ENCODE results near the gene EML4. TPM values are rescaled to one million over a fixed set of nuclear protein-coding genes. Genes with fewer than 3 reads are reported as not detected.

Gene EML4
- total and polyA plus RNA-seq, 10 of the 15 experiments (the other 5 are each of a cell fraction or from before 2014, with no cell fraction given) = 23.1 to 91.3 (median 77.4) TPM

- ChIA-PET POLR2A (interaction anchor here (0.6 kb wide), 1 partner anchor 64 kb away, joined by 4 read pairs; no protein-coding TSS in a partner anchor), SMC1A (ENCODE audit: uncharacterized antibody, unreplicated experiment) (interaction anchor here (0.6 to 4.1 kb wide), 8 partner anchors 10 to 152 kb away, joined by 3 to 41 read pairs (median 3); no protein-coding TSS in a partner anchor)
These were observed 70.1 kb downstream of the EML4 start for GRCh38 chr2:42239289-42239661.

DNA sequence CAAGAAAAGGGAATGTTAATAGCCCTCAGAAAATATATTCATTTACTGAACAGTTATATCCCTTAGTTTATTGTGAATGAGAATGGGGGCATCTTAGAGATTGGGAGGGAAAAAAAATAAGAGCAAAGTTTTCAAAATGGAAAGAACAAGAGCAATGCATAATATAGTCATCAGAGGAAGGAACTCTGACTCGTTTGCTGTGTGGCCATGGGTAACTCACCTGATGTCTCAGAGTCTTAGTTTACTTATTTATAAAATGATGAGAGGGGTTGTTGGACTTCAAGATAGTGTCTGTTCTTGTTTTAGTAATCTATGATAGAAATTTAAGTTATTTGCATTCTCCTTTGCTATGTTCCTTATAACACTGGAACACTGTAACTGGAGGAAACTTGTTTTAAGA, 70.7 kb downstream of the EML4 start:
- ChIA-PET RAD21 (ENCODE audit: unreplicated experiment) (interaction anchor here (0.6 to 5.6 kb wide), 2 partner anchors 66 to 145 kb away, joined by 3 to 55 read pairs; no protein-coding TSS in a partner anchor), CTCF (interaction anchor here (0.6 to 12.3 kb wide), 8 partner anchors 9 to 409 kb away, joined by 3 to 186 read pairs (median 5); no protein-coding TSS in a partner anchor), SMC1A (ENCODE audit: uncharacterized antibody, unreplicated experiment) (interaction anchor here (0.6 to 4.1 kb wide), 16 partner anchors 8 to 425 kb away, joined by 3 to 41 read pairs (median 3); no protein-coding TSS in a partner anchor), POLR2A (interaction anchor here (0.6 kb wide), 1 partner anchor 64 kb away, joined by 4 read pairs; no protein-coding TSS in a partner anchor)
- peaks cover 24% of the 10 kb centered on the region for H3K79me2 ChIP-seq (ENCODE audit: control insufficient read depth, insufficient read depth, low read length)
- H3K9me3 ChIP-seq (replicated peaks; ENCODE audit: control insufficient read depth, insufficient read depth, low read length) = no peaks in the 10 kb centered on the region
- in situ Hi-C loops (cut with MboI) = loop anchor here (10.0 kb wide), 1 partner anchor 145 kb away; no protein-coding TSS in a partner anchor
- H3K27me3 ChIP-seq (replicated peaks in 1 of 2; ENCODE audit: control insufficient read depth in 2 of 2, insufficient read depth in 2 of 2, low read length in 1 of 2) = no peaks in the 10 kb centered on the region
- TF ChIP-seq NBN (IDR thresholded peaks at IDR 0.05) (no peak), BACH1 (IDR thresholded peaks at IDR 0.05; ENCODE audit: borderline replicate concordance) (no peak), MTA3 (IDR thresholded peaks at IDR 0.05; ENCODE audit: borderline replicate concordance, low read length) (no peak), ATF3 (IDR thresholded peaks at IDR 0.05; ENCODE audit: borderline replicate concordance, extremely low read depth, low read depth, low read length) (no peak), CREB1 (IDR thresholded peaks at IDR 0.05; ENCODE audit: low read depth) (no peak)
- TF ChIP-seq, protein P1, sequence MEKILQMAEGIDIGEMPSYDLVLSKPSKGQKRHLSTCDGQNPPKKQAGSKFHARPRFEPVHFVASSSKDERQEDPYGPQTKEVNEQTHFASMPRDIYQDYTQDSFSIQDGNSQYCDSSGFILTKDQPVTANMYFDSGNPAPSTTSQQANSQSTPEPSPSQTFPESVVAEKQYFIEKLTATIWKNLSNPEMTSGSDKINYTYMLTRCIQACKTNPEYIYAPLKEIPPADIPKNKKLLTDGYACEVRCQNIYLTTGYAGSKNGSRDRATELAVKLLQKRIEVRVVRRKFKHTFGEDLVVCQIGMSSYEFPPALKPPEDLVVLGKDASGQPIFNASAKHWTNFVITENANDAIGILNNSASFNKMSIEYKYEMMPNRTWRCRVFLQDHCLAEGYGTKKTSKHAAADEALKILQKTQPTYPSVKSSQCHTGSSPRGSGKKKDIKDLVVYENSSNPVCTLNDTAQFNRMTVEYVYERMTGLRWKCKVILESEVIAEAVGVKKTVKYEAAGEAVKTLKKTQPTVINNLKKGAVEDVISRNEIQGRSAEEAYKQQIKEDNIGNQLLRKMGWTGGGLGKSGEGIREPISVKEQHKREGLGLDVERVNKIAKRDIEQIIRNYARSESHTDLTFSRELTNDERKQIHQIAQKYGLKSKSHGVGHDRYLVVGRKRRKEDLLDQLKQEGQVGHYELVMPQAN (conservative IDR thresholded peaks at IDR 0.05) = no peak
- TF ChIP-seq, protein P2, sequence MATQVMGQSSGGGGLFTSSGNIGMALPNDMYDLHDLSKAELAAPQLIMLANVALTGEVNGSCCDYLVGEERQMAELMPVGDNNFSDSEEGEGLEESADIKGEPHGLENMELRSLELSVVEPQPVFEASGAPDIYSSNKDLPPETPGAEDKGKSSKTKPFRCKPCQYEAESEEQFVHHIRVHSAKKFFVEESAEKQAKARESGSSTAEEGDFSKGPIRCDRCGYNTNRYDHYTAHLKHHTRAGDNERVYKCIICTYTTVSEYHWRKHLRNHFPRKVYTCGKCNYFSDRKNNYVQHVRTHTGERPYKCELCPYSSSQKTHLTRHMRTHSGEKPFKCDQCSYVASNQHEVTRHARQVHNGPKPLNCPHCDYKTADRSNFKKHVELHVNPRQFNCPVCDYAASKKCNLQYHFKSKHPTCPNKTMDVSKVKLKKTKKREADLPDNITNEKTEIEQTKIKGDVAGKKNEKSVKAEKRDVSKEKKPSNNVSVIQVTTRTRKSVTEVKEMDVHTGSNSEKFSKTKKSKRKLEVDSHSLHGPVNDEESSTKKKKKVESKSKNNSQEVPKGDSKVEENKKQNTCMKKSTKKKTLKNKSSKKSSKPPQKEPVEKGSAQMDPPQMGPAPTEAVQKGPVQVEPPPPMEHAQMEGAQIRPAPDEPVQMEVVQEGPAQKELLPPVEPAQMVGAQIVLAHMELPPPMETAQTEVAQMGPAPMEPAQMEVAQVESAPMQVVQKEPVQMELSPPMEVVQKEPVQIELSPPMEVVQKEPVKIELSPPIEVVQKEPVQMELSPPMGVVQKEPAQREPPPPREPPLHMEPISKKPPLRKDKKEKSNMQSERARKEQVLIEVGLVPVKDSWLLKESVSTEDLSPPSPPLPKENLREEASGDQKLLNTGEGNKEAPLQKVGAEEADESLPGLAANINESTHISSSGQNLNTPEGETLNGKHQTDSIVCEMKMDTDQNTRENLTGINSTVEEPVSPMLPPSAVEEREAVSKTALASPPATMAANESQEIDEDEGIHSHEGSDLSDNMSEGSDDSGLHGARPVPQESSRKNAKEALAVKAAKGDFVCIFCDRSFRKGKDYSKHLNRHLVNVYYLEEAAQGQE (IDR thresholded peaks at IDR 0.05; ENCODE audit: low read depth, low read length) = no peak
- 17% methylated on average over 1 of the region's 1 CpG for WGBS (ENCODE audit: insufficient coverage, insufficient replicate concordance, low lambda C conversion rate, missing lambda C conversion rate)
- H3K4me3 ChIP-seq = no peak overlapping the region
- no peak overlapping the region for H3K27ac ChIP-seq (ENCODE audit: control insufficient read depth, insufficient read depth)
- intact Hi-C loops (cut with micrococcal nuclease; ENCODE audit: unreplicated experiment) = loop anchor here (10.0 kb wide), 1 partner anchor 375 kb away; no protein-coding TSS in a partner anchor
- ATAC-seq = no peak
- H3K4me1 ChIP-seq (ENCODE audit: control insufficient read depth, insufficient read depth, low read length) = no peaks in the 10 kb centered on the region
- no TSS peak for BruUV-seq (replicated peaks)
- H4K20me1 ChIP-seq (ENCODE audit: control insufficient read depth, insufficient read depth) = no peaks in the 10 kb centered on the region
- no peak overlapping the region for H2AFZ ChIP-seq (ENCODE audit: control insufficient read depth, low read depth, low read length)
- H3K9ac ChIP-seq (ENCODE audit: control insufficient read depth, insufficient read depth, low read length) = no peak overlapping the region
- no peak overlapping the region for H3K4me2 ChIP-seq (ENCODE audit: control insufficient read depth, insufficient read depth)
- no peak for DNase-seq (ENCODE audit: low read depth, low spot score)
- peak; percentile 31 for FAIRE-seq
- peaks cover 0 to 6% of the 10 kb centered on the region in 2 experiments; a peak in 1 of 4 replicates for H3K36me3 ChIP-seq (ENCODE audit: control insufficient read depth in 2 of 2, insufficient read depth in 2 of 2, low read length in 1 of 2)

More at GRCh38 chr2:42239289-42239661, 70.1 kb downstream of the EML4 start:
- ChIA-PET CTCF (interaction anchor here (0.7 to 12.3 kb wide), 7 partner anchors 9 to 370 kb away, joined by 3 to 186 read pairs (median 6); no protein-coding TSS in a partner anchor), RAD21 (ENCODE audit: unreplicated experiment) (interaction anchor here (0.6 to 5.6 kb wide), 2 partner anchors 65 to 144 kb away, joined by 3 to 55 read pairs; no protein-coding TSS in a partner anchor)
- Histone ChIP-seq H3K4me2 (ENCODE audit: control insufficient read depth, insufficient read depth) (no peak overlapping the region), H3K9me3 (replicated peaks; ENCODE audit: control insufficient read depth, insufficient read depth, low read length) (no peaks in the 10 kb centered on the region), H3K27me3 (replicated peaks in 1 of 2; ENCODE audit: control insufficient read depth in 2 of 2, insufficient read depth in 2 of 2, low read length in 1 of 2) (no peaks in the 10 kb centered on the region), H3K36me3 (ENCODE audit: control insufficient read depth in 2 of 2, insufficient read depth in 2 of 2, low read length in 1 of 2) (peaks cover 0 to 6% of the 10 kb centered on the region in 2 experiments; a peak in 1 of 4 replicates), H3K4me3 (no peak overlapping the region), H3K9ac (ENCODE audit: control insufficient read depth, insufficient read depth, low read length) (no peak overlapping the region), H3K4me1 (ENCODE audit: control insufficient read depth, insufficient read depth, low read length) (no peaks in the 10 kb centered on the region), H2AFZ (ENCODE audit: control insufficient read depth, low read depth, low read length) (no peak overlapping the region), H3K27ac (ENCODE audit: control insufficient read depth, insufficient read depth) (no peak overlapping the region), H4K20me1 (ENCODE audit: control insufficient read depth, insufficient read depth) (no peaks in the 10 kb centered on the region), H3K79me2 (ENCODE audit: control insufficient read depth, insufficient read depth, low read length) (peaks cover 24% of the 10 kb centered on the region)
- intact Hi-C loops (cut with micrococcal nuclease; ENCODE audit: unreplicated experiment) = no loop called here
- in situ Hi-C loops (cut with MboI) = loop anchor here (10.0 kb wide), 1 partner anchor 144 kb away; no protein-coding TSS in a partner anchor
- TF ChIP-seq BHLHE40 (IDR thresholded peaks at IDR 0.05; ENCODE audit: borderline replicate concordance in 1 of 2, low read depth in 2 of 2, low read length in 1 of 2) (no peak), IRF4 (IDR thresholded peaks at IDR 0.05; ENCODE audit: low read depth, low read length) (no peak), PML (IDR thresholded peaks at IDR 0.05; ENCODE audit: low read length) (no peak), MEF2B (IDR thresholded peaks at IDR 0.05; ENCODE audit: partially characterized antibody, poor library complexity, severe bottlenecking) (no peak), KLF5 (IDR thresholded peaks at IDR 0.05; ENCODE audit: partially characterized antibody) (no peak), HDGF (IDR thresholded peaks at IDR 0.05) (no peak), RELA (IDR thresholded peaks at IDR 0.05; ENCODE audit: borderline replicate concordance, partially characterized antibody) (no peak)
- 78% methylated on average over 3 of the region's 3 CpGs for WGBS (ENCODE audit: insufficient coverage, insufficient replicate concordance, low lambda C conversion rate, missing lambda C conversion rate)
- DNase-seq (ENCODE audit: low read depth, low spot score) (no peak), FAIRE-seq (no peak), ATAC-seq (no peak)
- BruUV-seq (replicated peaks) = no TSS peak
